Heart left ventricle (tissue), 13 donors: Measurements from ENCODE around the gene PGAP3.

ENCODE experiments used
- POLR2A ChIP-seq, 2 donors: fragments of 450-650 bp; IDR thresholded peaks; one replicate each; pipeline ENCODE4 v1.6.1; 2017; ENCODE audit warnings: antibody characterized with exemption in 2 of 2, mild to moderate bottlenecking in 2 of 2, moderate library complexity in 2 of 2
- TF ChIP-seq, protein P1 (sequence below), 12 donors: fragments of 200-600 bp; sonication (generic) in 4 of 12; IDR thresholded peaks; one replicate each; pipeline versions ENCODE4 v1.5.0 to v1.8.0; 2018 to 2022; ENCODE audit warnings: antibody characterized with exemption in 12 of 12, mild to moderate bottlenecking in 5 of 12
- donor health status: ischemic (EF 13 %, LVEDD 7.1; RV severe dilation, severe dysfunction).
- donor health status: DM: no; HTN: yes; CAD: no.
- donor health status: DM: no; HTN: no; CAD: no.
- donor health status: ischemic (EF 25% LVEDD 6.9; RV normal size, moderate dysfunction).
- donor health status: ischemic (EF 25% LVEDD 5.7; RV mildly dilated, moderate dysfunction).
- donor health status: ischemic (EF 35%, LVEDD 5.7; RV mildly dilated, moderate dysfunction).
- donor health status: nonischemic (EF 11% LVEDD 7.7; RV severe dilation, severe dysfunction).
- donor health status: DM: yes; HTN: yes; CAD: no.
- donor health status: PGD.
- donor health status: ischemic (EF 29% LVEDD 5.4; RV normal size, mild dysfunction).
- donor health status: nonischemic (EF 23%, LVEDD 6.1; RV moderate dilation, normal function).

DNA sequence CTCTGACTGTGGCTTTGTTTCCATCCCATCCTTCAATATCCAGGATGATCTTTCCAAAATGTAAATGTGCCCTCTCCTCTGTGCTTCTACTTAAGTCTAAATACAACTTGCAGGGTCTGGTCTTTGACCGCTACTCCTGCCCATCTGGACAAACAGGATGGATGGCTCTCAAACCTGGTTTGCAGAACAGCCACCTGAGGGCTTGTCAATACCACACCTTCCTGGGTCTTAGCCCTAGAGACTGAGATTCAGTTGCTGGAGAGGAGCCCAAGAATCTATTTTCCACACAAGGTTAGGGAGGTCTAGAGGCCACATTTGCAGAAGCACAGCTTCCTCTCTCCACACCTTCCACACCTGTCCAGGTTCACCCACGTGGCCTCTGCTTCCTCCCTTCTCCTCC lies 48.0 kb upstream of the PGAP3 start:
- TF ChIP-seq POLR2A (IDR thresholded peaks at IDR 0.05), result no peak
- TF ChIP-seq, protein P1, sequence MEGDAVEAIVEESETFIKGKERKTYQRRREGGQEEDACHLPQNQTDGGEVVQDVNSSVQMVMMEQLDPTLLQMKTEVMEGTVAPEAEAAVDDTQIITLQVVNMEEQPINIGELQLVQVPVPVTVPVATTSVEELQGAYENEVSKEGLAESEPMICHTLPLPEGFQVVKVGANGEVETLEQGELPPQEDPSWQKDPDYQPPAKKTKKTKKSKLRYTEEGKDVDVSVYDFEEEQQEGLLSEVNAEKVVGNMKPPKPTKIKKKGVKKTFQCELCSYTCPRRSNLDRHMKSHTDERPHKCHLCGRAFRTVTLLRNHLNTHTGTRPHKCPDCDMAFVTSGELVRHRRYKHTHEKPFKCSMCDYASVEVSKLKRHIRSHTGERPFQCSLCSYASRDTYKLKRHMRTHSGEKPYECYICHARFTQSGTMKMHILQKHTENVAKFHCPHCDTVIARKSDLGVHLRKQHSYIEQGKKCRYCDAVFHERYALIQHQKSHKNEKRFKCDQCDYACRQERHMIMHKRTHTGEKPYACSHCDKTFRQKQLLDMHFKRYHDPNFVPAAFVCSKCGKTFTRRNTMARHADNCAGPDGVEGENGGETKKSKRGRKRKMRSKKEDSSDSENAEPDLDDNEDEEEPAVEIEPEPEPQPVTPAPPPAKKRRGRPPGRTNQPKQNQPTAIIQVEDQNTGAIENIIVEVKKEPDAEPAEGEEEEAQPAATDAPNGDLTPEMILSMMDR (IDR thresholded peaks at IDR 0.05), result no peak
